DOHH2 (cell line): ENCODE data around the gene TNNT2.

Source experiments
- CTCF ChIP-seq: fragments of 200-600 bp; sonication (generic); IDR thresholded peaks from one replicate; pipeline ENCODE4 v1.5.1; 2014; ENCODE audit warnings: antibody characterized with exemption, mild to moderate bottlenecking, low read depth, low read length; ENCODE audit not compliant: poor library complexity, severe bottlenecking
- EZH2phosphoT487 ChIP-seq: fragments of 200-600 bp; sonication (generic); IDR thresholded peaks from 2 replicates; pipeline ENCODE4 v1.6.1; 2017; ENCODE audit warnings: borderline replicate concordance, mild to moderate bottlenecking, antibody characterized with exemption, low read length, moderate library complexity, mixed read lengths

DNA sequence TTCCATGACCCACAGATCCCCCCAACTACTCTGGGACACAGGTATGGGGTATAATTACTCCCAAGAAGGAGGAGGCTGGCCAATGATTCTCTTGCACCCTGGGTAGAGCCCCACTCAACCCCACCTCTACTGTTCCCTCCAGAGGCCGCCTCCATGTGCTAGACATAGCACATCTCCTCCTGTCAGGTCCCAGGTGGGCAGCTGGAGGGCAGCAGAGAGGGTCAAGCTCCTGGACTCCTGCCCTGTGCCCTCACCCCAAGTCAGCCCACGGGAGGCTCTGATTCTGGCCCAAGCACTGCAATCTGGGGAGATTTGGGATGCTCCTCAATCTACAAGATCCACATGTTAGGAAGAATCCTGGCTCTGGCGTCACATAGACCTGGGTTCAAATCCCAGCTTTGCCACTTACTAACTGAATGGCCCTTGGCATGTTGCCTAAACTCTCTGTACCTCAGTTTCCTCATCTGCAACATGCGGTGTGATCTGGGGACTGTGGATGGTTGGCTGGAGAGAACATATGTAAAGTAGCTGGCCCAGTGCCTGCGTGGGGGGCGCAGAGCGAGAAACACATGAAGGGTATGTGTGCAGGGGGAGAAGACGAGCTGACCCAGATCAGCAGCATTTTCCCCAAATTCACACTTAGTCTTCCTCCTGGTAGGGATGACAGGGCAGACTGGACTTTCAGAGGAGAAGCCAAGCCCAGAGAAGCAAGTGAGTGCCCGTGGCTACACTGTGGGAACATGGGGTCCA, 23.2 kb downstream of the TNNT2 start:
- TF ChIP-seq EZH2phosphoT487: no peak
- no peak for TF ChIP-seq CTCF
